ENCODE data around the gene TIMM23.

TIMM23 gene

DNA sequence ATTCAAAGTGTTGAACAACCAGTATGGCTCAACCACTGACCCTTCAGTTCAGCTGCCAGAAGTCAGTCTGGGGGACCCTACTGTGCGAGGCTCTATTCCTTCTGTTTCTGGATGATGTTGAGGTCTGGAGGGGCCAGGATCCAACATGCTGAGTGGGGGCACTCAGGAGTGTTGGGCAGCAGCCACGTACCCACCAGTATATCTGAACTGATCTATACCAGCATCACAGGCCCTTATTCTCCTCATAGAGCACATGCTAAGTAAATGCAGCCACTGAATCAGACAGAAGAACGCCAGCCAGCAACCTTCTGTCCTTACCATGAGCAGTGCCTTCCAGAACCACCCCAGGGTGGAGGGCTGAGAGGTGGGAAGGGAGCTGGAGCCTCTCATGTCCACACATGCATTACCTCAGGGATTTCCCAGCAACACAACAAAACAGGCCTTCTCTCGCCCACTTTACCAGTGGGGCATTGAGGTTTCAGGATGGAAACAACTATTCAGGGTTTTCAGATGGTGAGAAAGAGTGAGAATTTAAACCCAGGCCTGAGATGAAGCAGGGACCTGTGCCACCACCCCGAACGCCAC is 80.6 kb downstream of the TIMM23 start:
- no peak for DNase-seq (ENCODE audit: low read depth)

All from stimulated activated CD8-positive, alpha-beta memory T cell treated with anti-CD3 and anti-CD28 coated beads, Interleukin-15, amount 100 ng/mL, for 24 hours (primary cell).